Medulla oblongata (tissue), 1 donor: ENCODE results near the gene OR1F1.
"Not testable (repeated sequence)": the region's sequence is repeated elsewhere in the genome, so short reads cannot be mapped to it uniquely, and the experiment has no call there.

Experiments used
- DNase-seq: peaks from one replicate; pipeline ENCODE4 v3.0.0-alpha.2; 2015; ENCODE audit errors: extremely low spot score

The OR1F1 gene

GRCh38 chr16:3173892-3174617, 13.9 kb upstream of the OR1F1 start:
- no peak for DNase-seq

- no peak for DNase-seq
Observed at GRCh38 chr16:3174618-3175148, 13.3 kb upstream of the OR1F1 start.

- no peak for DNase-seq
Observed at GRCh38 chr16:3175157-3176093, 12.6 kb upstream of the OR1F1 start.

- no peak for DNase-seq
Observed at GRCh38 chr16:3179651-3180050, 8.4 kb upstream of the OR1F1 start.

- DNase-seq: no peak
Observed at GRCh38 chr16:3180445-3180878, 7.5 kb upstream of the OR1F1 start.

- not testable (repeated sequence) for DNase-seq
Observed at GRCh38 chr16:3182293-3182607, 5.8 kb upstream of the OR1F1 start.

- no peak for DNase-seq
Observed at GRCh38 chr16:3182608-3183444, 5.2 kb upstream of the OR1F1 start.

- DNase-seq: no peak
Observed at GRCh38 chr16:3183445-3184139, 4.4 kb upstream of the OR1F1 start.

- DNase-seq: no peak
Observed at GRCh38 chr16:3186946-3187690, 886 bp upstream of the OR1F1 start.

- DNase-seq: no peak
Observed at GRCh38 chr16:3188675-3188924, 596 bp downstream of the OR1F1 start.

GRCh38 chr16:3188925-3189825, 1.2 kb downstream of the OR1F1 start:
- DNase-seq: no peak

- no peak for DNase-seq
Observed at GRCh38 chr16:3189869-3190268, 1.9 kb downstream of the OR1F1 start.

GRCh38 chr16:3190949-3191353, 2.9 kb downstream of the OR1F1 start:
- no peak for DNase-seq

GRCh38 chr16:3192476-3193019, 4.5 kb downstream of the OR1F1 start:
- DNase-seq: no peak

GRCh38 chr16:3193221-3194212, 5.5 kb downstream of the OR1F1 start:
- no peak for DNase-seq

GRCh38 chr16:3194792-3195191, 6.8 kb downstream of the OR1F1 start:
- no peak for DNase-seq

GRCh38 chr16:3195975-3196374, 8.0 kb downstream of the OR1F1 start:
- DNase-seq: no peak

- not testable (repeated sequence) for DNase-seq
Observed at GRCh38 chr16:3197694-3198333, 9.8 kb downstream of the OR1F1 start.
